A549 (cell line): ENCODE measurements around the gene KSR2. TPM values are rescaled to one million over a fixed set of nuclear protein-coding genes. Genes with fewer than 3 reads are reported as not detected.

ENCODE experiments used
- ATAC-seq, 2 experiments: fragments of 200-7000 bp in 1 of 2; fragments of >200 bp in 1 of 2; cut with Nextera tagmentation in 1 of 2; cut with Tn5 transposase in 1 of 2; 3 replicates each; pipeline versions ENCODE4 v1.8.0 to v1.9.1; 2018 to 2020; ENCODE audit warnings: mild to moderate bottlenecking in 1 of 2, moderate library complexity in 1 of 2
- CTCF ChIA-PET: fragments of 300-600 bp; sonication (Branson Sonifier 250); formaldehyde crosslinking; extraction: SDS; loops from one replicate; lab custom pipeline; 2021; ENCODE audit warnings: antibody characterized with exemption, inconsistent platforms; lab: Yijun Ruan, JAX
- POLR2A ChIA-PET: fragments of 350-600 bp; formaldehyde crosslinking; extraction: SDS; loops from one replicate; lab custom pipeline; 2021; ENCODE audit warnings: antibody characterized with exemption, inconsistent platforms; lab: Yijun Ruan, JAX
- DNase-seq, 2 experiments: peaks; one replicate each; pipeline versions ENCODE4 v3.0.0 to v3.0.0-alpha.2; 2011 to 2016; ENCODE audit warnings: low read depth in 1 of 2, low spot score in 1 of 2
- FAIRE-seq: peaks from 2 replicates; lab custom pipeline; 2011; peaks lifted over from hg19 to GRCh38; lab: Jason Lieb, UNC
- H3K27ac ChIP-seq, 2 experiments: fragments of >200 bp; sonication (Bioruptor Twin); formaldehyde crosslinking; 3 replicates each; pipeline ENCODE4 v1.5.1; 2016 to 2017
- H3K4me1 ChIP-seq: fragments of >200 bp; sonication (Bioruptor Twin); formaldehyde crosslinking; 3 replicates; pipeline ENCODE4 v1.6.1; 2016
- H3K4me2 ChIP-seq: fragments of >200 bp; sonication (Bioruptor Twin); formaldehyde crosslinking; 3 replicates; pipeline ENCODE4 v1.6.1; 2016
- H3K4me3 ChIP-seq: fragments of >200 bp; sonication (Bioruptor Twin); formaldehyde crosslinking; 3 replicates; pipeline ENCODE4 v1.5.1; 2016
- H3K9me3 ChIP-seq: fragments of >200 bp; sonication (Bioruptor Twin); formaldehyde crosslinking; 3 replicates; pipeline ENCODE4 v1.6.1; 2016
- BHLHE40 ChIP-seq: IDR thresholded peaks from 2 replicates; pipeline ENCODE4 v1.6.1; 2012; ENCODE audit warnings: low read depth, low read length, inconsistent platforms
- CBX2 ChIP-seq: fragments of 200-600 bp; sonication (generic); IDR thresholded peaks from 2 replicates; pipeline ENCODE4 v1.6.1; 2016; ENCODE audit warnings: low read depth, mild to moderate bottlenecking, borderline replicate concordance
- CHD2 ChIP-seq: fragments of 150-350 bp; IDR thresholded peaks from 2 replicates; pipeline ENCODE4 v1.6.1; 2014; ENCODE audit warnings: low read length; ENCODE audit not compliant: partially characterized antibody
- CTCF ChIP-seq: fragments of >200 bp; sonication (Bioruptor Twin); formaldehyde crosslinking; IDR thresholded peaks from 3 replicates; pipeline ENCODE4 v1.5.1; 2016
- E2F6 ChIP-seq: IDR thresholded peaks from 2 replicates; pipeline ENCODE4 v1.6.1; 2012; ENCODE audit warnings: low read depth, borderline replicate concordance
- EHF ChIP-seq: fragments of 250-450 bp; sonication (Bioruptor Pico); IDR thresholded peaks from 2 replicates; pipeline ENCODE4 v1.5.0; 2020; ENCODE audit warnings: mild to moderate bottlenecking
- FOXS1 ChIP-seq: fragments of 250-450 bp; sonication (Bioruptor Pico); IDR thresholded peaks from 2 replicates; pipeline ENCODE4 v1.5.0; 2020; ENCODE audit warnings: mild to moderate bottlenecking, moderate library complexity
- HMGXB4 ChIP-seq: fragments of 250-450 bp; sonication (Bioruptor Pico); IDR thresholded peaks from 2 replicates; pipeline ENCODE4 v1.5.0; 2021; ENCODE audit warnings: mild to moderate bottlenecking, moderate library complexity, borderline replicate concordance
- HOXA7 ChIP-seq: fragments of 250-450 bp; sonication (Bioruptor Pico); IDR thresholded peaks from 2 replicates; pipeline ENCODE4 v1.5.0; 2020; ENCODE audit warnings: mild to moderate bottlenecking, moderate library complexity
- HOXB5 ChIP-seq: fragments of 250-450 bp; sonication (Bioruptor Pico); IDR thresholded peaks from 2 replicates; pipeline ENCODE4 v1.5.0; 2020; ENCODE audit warnings: mild to moderate bottlenecking, moderate library complexity
- JUNB ChIP-seq: fragments of >200 bp; sonication (Bioruptor Twin); formaldehyde crosslinking; IDR thresholded peaks from 2 replicates; pipeline ENCODE4 v1.6.1; 2016
- RCOR1 ChIP-seq: fragments of 150-350 bp; IDR thresholded peaks from 2 replicates; pipeline ENCODE4 v1.6.1; 2014; ENCODE audit warnings: antibody characterized with exemption, low read length, low read depth
- RNF2 ChIP-seq: fragments of 200-600 bp; sonication (generic); IDR thresholded peaks from 2 replicates; pipeline ENCODE4 v1.6.1; 2016; ENCODE audit warnings: low read depth, mild to moderate bottlenecking, antibody characterized with exemption, moderate library complexity, borderline replicate concordance
- SMC3 ChIP-seq: fragments of >200 bp; sonication (Bioruptor Twin); formaldehyde crosslinking; IDR thresholded peaks from 3 replicates; pipeline ENCODE4 v1.6.1; 2018; ENCODE audit warnings: inconsistent platforms
- SREBF2 ChIP-seq: fragments of 450-650 bp; IDR thresholded peaks from 2 replicates; pipeline ENCODE4 v1.6.1; 2014; ENCODE audit warnings: mild to moderate bottlenecking, moderate library complexity
- WGBS: methylation state at CpG from one replicate; pipeline ENCODE4 v1.1.6; 2017; ENCODE audit errors: missing lambda C conversion rate; 5-methylcytosine and 5-hydroxymethylcytosine counted together
- polyA plus RNA-seq, 4 experiments: library from polyadenylated mRNA; depleted of rRNA in 3 of 4; stranded (reverse); fragments of >200 nt; fragmentation: RNase III in 1 of 4; extraction: RNeasy Plus Mini Kit Qiagen cat#74134 plus additional on column Dnase treatment in 1 of 4; gene quantifications; 2 replicates in 3 of 4; 3 replicates in 1 of 4; pipeline ENCODE4 v1.2.3, GENCODE V29; 2011 to 2017

KSR2 gene
- polyA plus RNA-seq, 2 of the 4 experiments (the other 2 are of a cell fraction): 0.37 to 1.2 TPM

GRCh38 chr12:117408161-117408791 lies 560.5 kb downstream of the KSR2 start:
- CTCF ChIA-PET: interaction anchor here (3.0 kb wide), 1 partner anchor 41 kb away, joined by 11 read pairs; no protein-coding TSS in a partner anchor
- Histone ChIP-seq H3K27ac (peak overlapping the region; percentile 14 to 48; a peak in 1 of 6 replicates), H3K9me3 (peaks cover 5% of the 10 kb centered on the region; the same call in 2 of the 3 replicates), H3K4me1 (peaks cover 7% of the 10 kb centered on the region; the same call in 1 of the 3 replicates), H3K4me2 (peak overlapping the region; percentile 10; the same call in 1 of the 3 replicates), H3K4me3 (no peak overlapping the region)
- FAIRE-seq: no peak
- TF ChIP-seq CTCF (no peak), E2F6 (no peak), SMC3 (no peak), BHLHE40 (no peak)
- POLR2A ChIA-PET: no interaction called here
- DNase-seq: no peak
- WGBS: 61% methylated on average over 9 of the region's 11 CpGs
- peak in 1 of 2 experiments; percentile 56; a peak in 3 of 6 replicates for ATAC-seq

GRCh38 chr12:117404940-117405339 lies 563.9 kb downstream of the KSR2 start:
- H3K4me2 ChIP-seq: no peak overlapping the region
- WGBS: 41% methylated on average over 7 of the region's 7 CpGs
- ChIA-PET CTCF (interaction anchor here (1.2 kb wide), 1 partner anchor 10 kb away, joined by 4 read pairs; no protein-coding TSS in a partner anchor), POLR2A (interaction anchor here (0.8 kb wide), 1 partner anchor 78 kb away, joined by 3 read pairs; no protein-coding TSS in a partner anchor)
- no peak for TF ChIP-seq SREBF2
- no peak for TF ChIP-seq JUNB
- TF ChIP-seq RCOR1: no peak
- ATAC-seq: peak in 1 of 2 experiments; percentile 19; a peak in 2 of 6 replicates
- no peak for FAIRE-seq
- no peak overlapping the region for H3K4me3 ChIP-seq
- peaks cover 7% of the 10 kb centered on the region; the same call in 1 of the 3 replicates for H3K4me1 ChIP-seq
- DNase-seq: no peak
- peaks cover 5% of the 10 kb centered on the region; the same call in 2 of the 3 replicates for H3K9me3 ChIP-seq
- no peak overlapping the region for H3K27ac ChIP-seq

- ChIA-PET POLR2A (no interaction called here), CTCF (no interaction called here)
- H3K4me1 ChIP-seq: peaks cover 7% of the 10 kb centered on the region; the same call in 1 of the 3 replicates
- no peak overlapping the region for H3K4me2 ChIP-seq
- ATAC-seq (no peak), FAIRE-seq (no peak), DNase-seq (no peak)
- 22% methylated on average over 4 of the region's 4 CpGs for whole genome bisulfite sequencing
- H3K9me3 ChIP-seq: peaks cover 5% of the 10 kb centered on the region; the same call in 2 of the 3 replicates
- H3K27ac ChIP-seq: no peak overlapping the region
- TF ChIP-seq HOXA7 (no peak), RNF2 (no peak), CBX2 (no peak), HOXB5 (CRISPR knock-in tag) (no peak), CHD2 (no peak), BHLHE40 (no peak)
- no peak overlapping the region for H3K4me3 ChIP-seq
These were observed 564.5 kb downstream of the KSR2 start for GRCh38 chr12:117404203-117404853.

- FAIRE-seq: no peak
- H3K4me1 ChIP-seq: peaks cover 7% of the 10 kb centered on the region; the same call in 1 of the 3 replicates
- peaks cover 5% of the 10 kb centered on the region; the same call in 2 of the 3 replicates for H3K9me3 ChIP-seq
- H3K27ac ChIP-seq: no peak overlapping the region
- no peak overlapping the region for H3K4me3 ChIP-seq
- no peak for ATAC-seq
- TF ChIP-seq HMGXB4 (no peak), FOXS1 (CRISPR knock-in tag) (no peak), EHF (no peak)
- TF ChIP-seq, all 56 proteins: peak for 0
- no peak for DNase-seq
- 57% methylated on average over 2 of the region's 3 CpGs for WGBS
- ChIA-PET CTCF (no interaction called here), POLR2A (no interaction called here)
- H3K4me2 ChIP-seq: no peak overlapping the region
These were observed 565.1 kb downstream of the KSR2 start for GRCh38 chr12:117403586-117404139.
